Mucosa of rectum (tissue), 2 donors: ENCODE results near the gene ITGB2.

Experiments
- H3K27ac ChIP-seq, 2 donors: one replicate each; pipeline ENCODE4 v1.7.0; 2013; ENCODE audit warnings: inconsistent platforms in 2 of 2, low read depth in 2 of 2, low read length in 2 of 2
- H3K27me3 ChIP-seq, 2 donors: one replicate each; pipeline ENCODE4 v1.7.0; 2013; ENCODE audit warnings: low read length in 2 of 2; ENCODE audit not compliant: control insufficient read depth in 2 of 2, insufficient read depth in 2 of 2
- H3K36me3 ChIP-seq, 2 donors: one replicate each; pipeline ENCODE4 v1.7.0; 2013; ENCODE audit warnings: low read length in 2 of 2; ENCODE audit not compliant: control insufficient read depth in 2 of 2, insufficient read depth in 2 of 2
- H3K4me1 ChIP-seq, 2 donors: one replicate each; pipeline ENCODE4 v1.7.0; 2013; ENCODE audit warnings: low read length in 2 of 2, mild to moderate bottlenecking in 1 of 2; ENCODE audit not compliant: control insufficient read depth in 2 of 2, insufficient read depth in 2 of 2
- H3K4me3 ChIP-seq, 2 donors: one replicate each; pipeline ENCODE4 v1.7.0; 2013; ENCODE audit warnings: low read length in 2 of 2
- H3K9ac ChIP-seq, 2 donors: one replicate each; pipeline ENCODE4 v1.7.0; 2013; ENCODE audit warnings: low read length in 2 of 2, low read depth in 1 of 2, mild to moderate bottlenecking in 1 of 2
- H3K9me3 ChIP-seq, 2 donors: one replicate each; pipeline ENCODE4 v1.7.0; 2013; ENCODE audit warnings: low read length in 2 of 2; ENCODE audit not compliant: control insufficient read depth in 2 of 2
- donor health status: healthy.
- donor health status: Normal muscosa, but diverticular disease.

Gene ITGB2

DNA sequence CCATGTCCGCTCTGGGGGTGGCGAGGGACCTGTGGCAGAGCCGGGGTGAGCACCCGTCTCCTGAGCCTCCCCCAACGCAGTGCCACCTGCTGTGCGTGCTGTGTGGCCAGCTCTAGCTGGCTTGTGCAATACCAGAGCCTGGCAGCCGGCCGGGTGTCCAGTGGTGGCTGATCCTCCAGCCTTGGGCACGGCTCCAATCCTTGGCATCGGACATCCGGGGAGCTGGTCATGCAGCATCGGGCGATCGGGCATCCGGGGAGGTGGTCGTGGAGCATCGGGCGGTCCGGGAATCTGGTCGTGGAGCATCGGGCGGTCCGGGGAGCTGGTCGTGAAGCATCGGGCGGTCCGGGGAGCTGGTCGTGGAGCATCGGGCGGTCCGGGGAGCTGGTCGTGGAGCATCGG is 27.2 kb upstream of the ITGB2 start:
- Histone ChIP-seq H3K4me1 (peaks cover 0 to 4% of the 10 kb centered on the region in 2 donors), H3K9ac (no peak overlapping the region), H3K9me3 (no peaks in the 10 kb centered on the region), H3K27me3 (no peaks in the 10 kb centered on the region), H3K27ac (no peak overlapping the region), H3K36me3 (peaks cover 12 to 30% of the 10 kb centered on the region in 2 donors), H3K4me3 (no peak overlapping the region)

GRCh38 chr21:44947111-44947929 is 26.6 kb upstream of the ITGB2 start:
- Histone ChIP-seq H3K4me1 (peaks cover under 1 to 8% of the 10 kb centered on the region in 2 donors), H3K9ac (no peak overlapping the region), H3K27me3 (no peaks in the 10 kb centered on the region), H3K4me3 (no peak overlapping the region), H3K9me3 (no peaks in the 10 kb centered on the region), H3K36me3 (peaks cover 12 to 32% of the 10 kb centered on the region in 2 donors), H3K27ac (no peak overlapping the region)

DNA sequence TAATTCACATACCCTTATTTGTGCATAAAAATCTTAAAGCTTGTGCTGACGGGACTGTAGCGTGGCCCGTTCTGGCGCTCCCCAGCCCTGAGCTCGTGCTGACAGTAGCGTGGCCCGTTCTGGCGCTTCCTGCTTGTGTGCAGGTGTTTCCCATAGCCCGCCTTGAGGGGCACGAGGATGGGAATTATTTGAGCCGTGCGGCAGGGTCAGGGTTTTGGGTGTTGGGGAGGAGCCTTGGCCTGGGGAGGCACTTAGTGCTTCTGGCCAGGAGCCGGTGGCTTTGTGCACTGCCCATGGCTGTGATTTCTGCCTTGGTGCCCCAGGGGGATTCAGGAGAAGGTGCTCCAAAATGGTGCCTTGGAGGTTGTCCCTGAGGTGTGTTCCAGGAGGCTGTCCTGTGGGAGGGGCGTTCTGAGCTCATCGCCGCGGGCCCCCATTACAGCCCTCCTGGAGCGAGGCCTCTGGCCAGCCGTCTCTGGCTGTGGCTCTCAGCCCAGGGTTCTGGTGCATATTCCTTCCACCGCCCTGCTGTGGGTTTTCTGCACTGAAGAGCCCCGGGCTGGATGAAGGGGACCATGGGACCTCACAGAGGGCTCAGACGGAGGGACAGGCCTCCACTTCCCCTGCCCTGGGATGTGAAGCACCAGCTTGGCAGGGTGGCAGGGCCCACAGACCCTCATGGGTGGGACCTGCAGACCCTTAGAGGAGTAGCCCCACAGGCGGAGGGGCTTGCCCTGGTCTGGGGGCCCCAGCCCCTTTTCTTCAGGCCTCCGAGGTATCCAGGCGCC is 25.7 kb upstream of the ITGB2 start:
- peaks cover 12 to 35% of the 10 kb centered on the region in 2 donors for H3K36me3 ChIP-seq
- no peaks in the 10 kb centered on the region for H3K9me3 ChIP-seq
- H3K4me1 ChIP-seq: peaks cover 3 to 16% of the 10 kb centered on the region in 2 donors
- H3K27ac ChIP-seq: no peak overlapping the region
- no peak overlapping the region for H3K9ac ChIP-seq
- no peaks in the 10 kb centered on the region for H3K27me3 ChIP-seq
- no peak overlapping the region for H3K4me3 ChIP-seq

DNA sequence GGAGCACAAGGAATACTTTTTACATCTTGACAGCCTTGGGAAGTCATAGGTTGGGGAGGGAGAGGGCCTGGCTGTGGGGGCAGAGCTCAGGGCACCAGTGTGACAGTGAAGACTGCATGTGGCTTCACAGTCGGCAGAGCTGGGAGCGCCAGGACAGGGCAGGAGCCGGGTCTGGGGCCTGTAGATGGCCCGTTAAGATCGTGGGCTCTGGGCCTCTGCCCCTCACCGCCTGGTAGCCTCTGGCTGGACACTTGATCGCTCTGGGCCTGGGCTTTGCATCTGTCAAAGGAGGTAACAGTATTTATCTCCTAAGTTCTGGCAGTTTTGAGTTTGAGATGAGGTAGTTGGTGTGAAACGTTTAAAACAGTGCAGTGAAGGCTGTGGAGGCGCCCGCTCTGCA is 23.9 kb upstream of the ITGB2 start:
- peaks cover 12 to 32% of the 10 kb centered on the region in 2 donors for H3K36me3 ChIP-seq
- peaks cover 6 to 23% of the 10 kb centered on the region in 2 donors for H3K4me1 ChIP-seq
- no peak overlapping the region for H3K27ac ChIP-seq
- no peaks in the 10 kb centered on the region for H3K27me3 ChIP-seq
- H3K4me3 ChIP-seq: no peak overlapping the region
- no peaks in the 10 kb centered on the region for H3K9me3 ChIP-seq
- no peak overlapping the region for H3K9ac ChIP-seq

- no peaks in the 10 kb centered on the region for H3K27me3 ChIP-seq
- no peak overlapping the region for H3K27ac ChIP-seq
- H3K4me3 ChIP-seq: no peak overlapping the region
- H3K4me1 ChIP-seq: peaks cover 12 to 27% of the 10 kb centered on the region in 2 donors
- H3K36me3 ChIP-seq: peaks cover 12 to 32% of the 10 kb centered on the region in 2 donors
- H3K9me3 ChIP-seq: no peaks in the 10 kb centered on the region
- no peak overlapping the region for H3K9ac ChIP-seq
These were observed 23.2 kb upstream of the ITGB2 start for GRCh38 chr21:44943686-44944550.

- Histone ChIP-seq H3K4me3 (no peak overlapping the region), H3K9me3 (no peaks in the 10 kb centered on the region), H3K4me1 (peaks cover 13 to 28% of the 10 kb centered on the region in 2 donors), H3K36me3 (peaks cover 12 to 32% of the 10 kb centered on the region in 2 donors), H3K27me3 (no peaks in the 10 kb centered on the region), H3K27ac (no peak overlapping the region), H3K9ac (no peak overlapping the region)
These were observed 22.4 kb upstream of the ITGB2 start for GRCh38 chr21:44943005-44943685.

DNA sequence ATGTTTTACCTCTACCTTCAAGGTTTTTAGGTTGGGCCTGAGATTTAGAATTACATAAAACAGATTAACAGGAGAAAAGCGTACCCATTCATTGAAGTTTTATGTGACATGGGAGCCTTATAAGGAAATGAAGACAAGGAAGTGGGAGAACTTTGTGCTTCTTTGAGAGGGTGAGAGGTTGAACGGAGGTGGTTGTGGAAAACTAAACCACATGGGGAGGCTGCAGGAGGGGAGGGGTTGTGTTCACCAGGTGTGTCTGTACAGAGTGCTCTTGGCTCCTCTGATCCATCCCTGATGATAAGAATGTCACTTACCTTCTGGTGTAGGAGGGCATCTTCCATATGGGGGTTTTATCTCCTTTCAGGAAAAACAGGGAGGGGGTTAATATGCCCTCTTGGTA is 21.9 kb upstream of the ITGB2 start:
- no peak overlapping the region for H3K4me3 ChIP-seq
- H3K27me3 ChIP-seq: no peaks in the 10 kb centered on the region
- H3K36me3 ChIP-seq: peaks cover 12 to 30% of the 10 kb centered on the region in 2 donors
- peaks cover 13 to 28% of the 10 kb centered on the region in 2 donors for H3K4me1 ChIP-seq
- H3K27ac ChIP-seq: peak overlapping the region in 1 of 2 donors; percentile 49
- H3K9me3 ChIP-seq: no peaks in the 10 kb centered on the region
- no peak overlapping the region for H3K9ac ChIP-seq

- Histone ChIP-seq H3K9ac (no peak overlapping the region), H3K27ac (no peak overlapping the region), H3K36me3 (peaks cover 12 to 26% of the 10 kb centered on the region in 2 donors), H3K27me3 (no peaks in the 10 kb centered on the region), H3K4me1 (peaks cover 13 to 28% of the 10 kb centered on the region in 2 donors), H3K4me3 (no peak overlapping the region), H3K9me3 (no peaks in the 10 kb centered on the region)
These were observed 20.9 kb upstream of the ITGB2 start for GRCh38 chr21:44941567-44941966.

- Histone ChIP-seq H3K4me3 (peak overlapping the region; percentile 82 to 91), H3K9ac (peak overlapping the region; percentile 72 to 74), H3K9me3 (no peaks in the 10 kb centered on the region), H3K36me3 (peaks cover 9 to 22% of the 10 kb centered on the region in 2 donors), H3K27me3 (no peaks in the 10 kb centered on the region), H3K27ac (peak overlapping the region in 1 of 2 donors; percentile 9), H3K4me1 (peaks cover 13 to 28% of the 10 kb centered on the region in 2 donors)
These were observed 19.5 kb upstream of the ITGB2 start for GRCh38 chr21:44940116-44940631.
